Measurements from ENCODE around the gene NMRK2. TPM values are rescaled to one million over a fixed set of nuclear protein-coding genes. Genes with fewer than 3 reads are reported as not detected.

The NMRK2 gene
- total RNA-seq, 1 experiment from 2014 or later, result 60.0 TPM

GRCh38 chr19:3981736-3982681 is 49.1 kb downstream of the NMRK2 start:
- no peak overlapping the region for H2BK5ac ChIP-seq (ENCODE audit: insufficient read length, low read length)
- no peak overlapping the region for H3K23ac ChIP-seq (ENCODE audit: insufficient read length, low read depth, low read length)
- H4K8ac ChIP-seq (replicated peaks; ENCODE audit: insufficient read length, low read depth, low read length), result no peak overlapping the region
- H4K20me1 ChIP-seq (ENCODE audit: control insufficient read depth, insufficient read depth, insufficient read length), result peaks cover 4% of the 10 kb centered on the region
- H2BK20ac ChIP-seq (ENCODE audit: low read depth, low read length, poor library complexity, severe bottlenecking), result no peak overlapping the region
- no peaks in the 10 kb centered on the region for H3K9me3 ChIP-seq (ENCODE audit: control insufficient read depth, low read depth, low read length)
- H3K4me3 Mint-ChIP-seq, result peak overlapping the region; percentile 97 to 99
- H3K18ac ChIP-seq (ENCODE audit: insufficient read length, low read depth, low read length), result no peak overlapping the region
- no peak overlapping the region for H3K56ac ChIP-seq (ENCODE audit: insufficient read length, low read depth, low read length)
- TF ChIP-seq CTCF (conservative IDR thresholded peaks at IDR 0.05), result no peak
- peaks cover 26% of the 10 kb centered on the region for H3K79me2 ChIP-seq (ENCODE audit: insufficient read depth, low read length)
- no peak overlapping the region for H3T11ph ChIP-seq (ENCODE audit: low read length)
- H3K4me1 Mint-ChIP-seq, result peaks cover 37 to 38% of the 10 kb centered on the region in 2 experiments
- peak overlapping the region; percentile 31 to 99 (median 99); a peak in 5 of 7 replicates for H3K27ac Mint-ChIP-seq
- no peaks in the 10 kb centered on the region; a peak in 1 of 5 replicates for H3K9me3 Mint-ChIP-seq
- no peaks in the 10 kb centered on the region for H3K4me1 ChIP-seq (ENCODE audit: insufficient read depth, low read length)
- H2BK15ac ChIP-seq (ENCODE audit: low read depth, low read length), result no peak overlapping the region
- H3K79me1 ChIP-seq (ENCODE audit: insufficient read depth, low read depth, low read length, poor library complexity, severe bottlenecking), result peaks cover 12% of the 10 kb centered on the region
- peaks cover 22% of the 10 kb centered on the region for H3K23me2 ChIP-seq (ENCODE audit: insufficient read length, low read depth, low read length, poor library complexity, severe bottlenecking)
- H4K91ac ChIP-seq (ENCODE audit: insufficient read length, low read depth, low read length), result no peak overlapping the region
- no peak overlapping the region for H3K27ac ChIP-seq (ENCODE audit: insufficient read length, low read depth, low read length)
- H4K5ac ChIP-seq (ENCODE audit: insufficient read length, low read depth, low read length), result no peak overlapping the region
- H3K27me3 ChIP-seq (ENCODE audit: insufficient read depth, low read length), result no peaks in the 10 kb centered on the region
- H3K9ac ChIP-seq (ENCODE audit: extremely low read depth, insufficient read length, low read length), result no peak overlapping the region
- no peak overlapping the region for H2AK5ac ChIP-seq (ENCODE audit: insufficient read length, low read length)
- no CpG with 5 or more reads among the region's 39 CpGs for WGBS (ENCODE audit: extremely low coverage, insufficient read length, low lambda C conversion rate)
- peak; percentile 31 for DNase-seq
- no peak overlapping the region for H3K14ac ChIP-seq (ENCODE audit: insufficient read depth, low read length)
- peaks cover 8% of the 10 kb centered on the region for H3K27me3 Mint-ChIP-seq (ENCODE audit: low read depth)
- H2AFZ ChIP-seq (ENCODE audit: low read length), result no peak overlapping the region
- H3K4me2 ChIP-seq (ENCODE audit: insufficient read depth, insufficient read length, low read length), result no peak overlapping the region
- H3K36me3 Mint-ChIP-seq (ENCODE audit: insufficient read depth in 1 of 3, low read depth in 3 of 3), result peaks cover 71 to 79% (median 78%) of the 10 kb centered on the region in 3 experiments
- no peak overlapping the region for H2BK12ac ChIP-seq (ENCODE audit: insufficient read length, low read depth, low read length)
- H3K4ac ChIP-seq (ENCODE audit: low read depth, low read length), result no peak overlapping the region
- H2BK120ac ChIP-seq (ENCODE audit: low read depth, low read length, poor library complexity, severe bottlenecking), result no peak overlapping the region
